AG10803 (cell line): ENCODE measurements around the gene SPARCL1.
"Not testable (repeated sequence)": the region's sequence is repeated elsewhere in the genome, so short reads cannot be mapped to it uniquely, and the experiment has no call there.

Source experiments
- DNase-seq: peaks from one replicate; pipeline ENCODE4 v3.0.0; 2010; ENCODE audit warnings: low read depth
- H3K4me3 ChIP-seq: 2 replicates; pipeline ENCODE4 v1.5.1; 2011; ENCODE audit warnings: mild to moderate bottlenecking, low read length, control low read depth
- TF ChIP-seq, protein P1 (sequence below): conservative IDR thresholded peaks from 2 replicates; pipeline ENCODE4 v1.5.1; 2011; ENCODE audit warnings: mild to moderate bottlenecking, low read length, control low read depth, inconsistent platforms

SPARCL1 gene

DNA sequence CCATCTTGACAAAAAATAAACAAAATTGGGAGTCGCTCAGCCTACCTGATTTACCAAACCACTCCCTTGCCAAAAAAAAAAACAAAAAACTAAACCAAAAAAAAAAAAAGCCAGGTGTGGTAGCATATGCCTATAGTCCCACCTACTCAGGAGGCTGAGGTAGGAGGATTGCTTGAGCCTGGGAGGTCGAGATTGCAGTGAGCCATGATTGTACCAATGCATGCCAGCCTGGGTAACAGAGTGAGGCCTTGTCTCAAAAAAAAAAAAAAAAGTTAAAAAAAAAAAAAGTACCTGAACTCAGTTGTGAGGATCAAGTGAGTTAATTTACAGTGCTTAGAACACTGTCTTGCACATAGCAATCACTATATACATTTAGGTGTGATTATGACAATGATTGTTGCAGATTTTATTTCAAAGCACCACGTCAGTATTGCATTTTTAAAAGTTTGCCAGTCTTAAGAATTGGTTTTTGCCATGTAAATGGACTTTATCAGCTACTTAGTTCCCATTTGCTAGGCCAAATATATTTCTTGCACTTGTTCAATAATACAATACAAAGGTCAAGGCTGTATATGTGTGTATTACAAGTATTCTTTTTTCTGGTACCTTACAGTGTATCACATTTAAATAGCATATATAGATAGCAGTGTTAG lies 102.2 kb downstream of the SPARCL1 start:
- no peak overlapping the region for H3K4me3 ChIP-seq
- DNase-seq, result no peak
- TF ChIP-seq, protein P1, sequence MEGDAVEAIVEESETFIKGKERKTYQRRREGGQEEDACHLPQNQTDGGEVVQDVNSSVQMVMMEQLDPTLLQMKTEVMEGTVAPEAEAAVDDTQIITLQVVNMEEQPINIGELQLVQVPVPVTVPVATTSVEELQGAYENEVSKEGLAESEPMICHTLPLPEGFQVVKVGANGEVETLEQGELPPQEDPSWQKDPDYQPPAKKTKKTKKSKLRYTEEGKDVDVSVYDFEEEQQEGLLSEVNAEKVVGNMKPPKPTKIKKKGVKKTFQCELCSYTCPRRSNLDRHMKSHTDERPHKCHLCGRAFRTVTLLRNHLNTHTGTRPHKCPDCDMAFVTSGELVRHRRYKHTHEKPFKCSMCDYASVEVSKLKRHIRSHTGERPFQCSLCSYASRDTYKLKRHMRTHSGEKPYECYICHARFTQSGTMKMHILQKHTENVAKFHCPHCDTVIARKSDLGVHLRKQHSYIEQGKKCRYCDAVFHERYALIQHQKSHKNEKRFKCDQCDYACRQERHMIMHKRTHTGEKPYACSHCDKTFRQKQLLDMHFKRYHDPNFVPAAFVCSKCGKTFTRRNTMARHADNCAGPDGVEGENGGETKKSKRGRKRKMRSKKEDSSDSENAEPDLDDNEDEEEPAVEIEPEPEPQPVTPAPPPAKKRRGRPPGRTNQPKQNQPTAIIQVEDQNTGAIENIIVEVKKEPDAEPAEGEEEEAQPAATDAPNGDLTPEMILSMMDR, result no peak

DNA sequence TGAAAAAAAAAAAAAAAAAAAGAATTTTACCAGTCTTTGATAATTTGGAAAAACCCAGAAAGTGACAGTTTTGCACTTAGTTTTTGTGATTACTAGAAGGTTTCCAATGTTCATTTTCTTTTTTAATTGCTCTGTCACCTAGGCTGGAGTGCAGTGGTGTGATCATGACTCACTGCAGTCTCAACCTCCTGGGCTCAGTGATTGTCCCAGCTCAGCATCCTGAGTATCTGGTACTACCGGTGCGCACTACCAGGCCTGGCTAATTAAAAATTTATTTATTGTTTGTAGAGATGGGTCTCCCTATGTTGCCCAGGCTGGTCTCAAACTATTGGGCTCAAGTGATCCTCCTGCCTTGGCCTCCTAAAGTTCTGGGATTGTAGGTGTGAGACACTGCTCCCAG lies 103.5 kb downstream of the SPARCL1 start:
- TF ChIP-seq, protein P1, result no peak
- no peak for DNase-seq
- no peak overlapping the region for H3K4me3 ChIP-seq

DNA sequence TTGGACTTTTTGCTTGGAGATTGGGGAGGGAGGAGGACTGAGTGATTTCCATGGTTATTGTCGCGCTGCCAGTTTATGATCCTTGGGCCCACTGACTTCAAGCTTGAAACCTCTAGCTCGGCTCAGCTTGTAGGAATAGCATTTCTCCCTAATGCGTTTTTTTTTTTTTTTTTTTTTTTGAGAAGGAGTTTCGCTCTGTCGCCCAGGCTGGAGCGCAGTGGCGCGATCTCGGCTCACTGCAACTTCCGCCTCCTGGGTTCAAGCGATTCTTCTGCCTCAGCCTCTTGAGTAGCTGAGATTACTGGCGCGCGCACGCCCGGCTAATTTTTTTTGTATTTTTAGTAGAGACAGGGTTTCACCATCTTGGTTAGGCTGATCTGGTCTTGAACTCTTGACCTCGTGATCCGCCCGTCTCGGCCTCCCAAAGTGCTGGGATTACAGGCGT lies 105.1 kb downstream of the SPARCL1 start:
- DNase-seq, H3K4me3 ChIP-seq: not testable (repeated sequence)
